Endothelial cell (in vitro differentiated cells): ENCODE measurements around the gene ASXL3. TPM values are rescaled to one million over a fixed set of nuclear protein-coding genes. Genes with fewer than 3 reads are reported as not detected.
A peak's percentile ranks its signal among the peaks of the same experiment; 100 is the strongest.

Experiments
- DNase-seq: peaks from one replicate; pipeline ENCODE4 v3.0.0; 2021; ENCODE audit warnings: low spot score
- H3K27ac Mint-ChIP-seq: one replicate; pipeline ENCODE4 v1.8.0; 2021; ENCODE audit warnings: mixed read lengths, inconsistent platforms; ENCODE audit not compliant: unreplicated experiment
- H3K27me3 Mint-ChIP-seq: one replicate; pipeline ENCODE4 v1.8.0; 2021; ENCODE audit warnings: mild to moderate bottlenecking, moderate library complexity, mixed read lengths, inconsistent platforms; ENCODE audit not compliant: unreplicated experiment
- H3K36me3 Mint-ChIP-seq: one replicate; pipeline ENCODE4 v1.8.0; 2021; ENCODE audit warnings: mild to moderate bottlenecking, low read depth, mixed read lengths, inconsistent platforms; ENCODE audit not compliant: unreplicated experiment
- H3K4me1 Mint-ChIP-seq: one replicate; pipeline ENCODE4 v1.8.0; 2021; ENCODE audit warnings: mild to moderate bottlenecking, mixed read lengths, inconsistent platforms; ENCODE audit not compliant: unreplicated experiment
- H3K4me3 Mint-ChIP-seq: one replicate; pipeline ENCODE4 v1.8.0; 2021; ENCODE audit warnings: mild to moderate bottlenecking, mixed read lengths, inconsistent platforms; ENCODE audit not compliant: unreplicated experiment
- H3K9me3 Mint-ChIP-seq: one replicate; pipeline ENCODE4 v1.8.0; 2021; ENCODE audit warnings: mixed read lengths, inconsistent platforms; ENCODE audit not compliant: unreplicated experiment
- total RNA-seq: library from RNA; stranded (reverse); fragmentation: NEBNext Ultra II Directional; extraction: Animal tissue kit (Norgen Biotek cat#: 25700); gene quantifications from one replicate; pipeline ENCODE4 v1.2.1, GENCODE V29; 2021; ENCODE audit not compliant: unreplicated experiment
- TF ChIP-seq, protein P1 (sequence below): fragments of 200-600 bp; sonication (generic); IDR thresholded peaks from one replicate; pipeline ENCODE4 v1.5.0; 2021; ENCODE audit warnings: antibody characterized with exemption; ENCODE audit not compliant: unreplicated experiment

The ASXL3 gene
- total RNA-seq, 1 donor from 2014 or later, result 7.2 TPM

- H3K36me3 Mint-ChIP-seq, result no peaks in the 10 kb centered on the region
- no peak overlapping the region for H3K27ac Mint-ChIP-seq
- DNase-seq, result no peak
- TF ChIP-seq, protein P1, sequence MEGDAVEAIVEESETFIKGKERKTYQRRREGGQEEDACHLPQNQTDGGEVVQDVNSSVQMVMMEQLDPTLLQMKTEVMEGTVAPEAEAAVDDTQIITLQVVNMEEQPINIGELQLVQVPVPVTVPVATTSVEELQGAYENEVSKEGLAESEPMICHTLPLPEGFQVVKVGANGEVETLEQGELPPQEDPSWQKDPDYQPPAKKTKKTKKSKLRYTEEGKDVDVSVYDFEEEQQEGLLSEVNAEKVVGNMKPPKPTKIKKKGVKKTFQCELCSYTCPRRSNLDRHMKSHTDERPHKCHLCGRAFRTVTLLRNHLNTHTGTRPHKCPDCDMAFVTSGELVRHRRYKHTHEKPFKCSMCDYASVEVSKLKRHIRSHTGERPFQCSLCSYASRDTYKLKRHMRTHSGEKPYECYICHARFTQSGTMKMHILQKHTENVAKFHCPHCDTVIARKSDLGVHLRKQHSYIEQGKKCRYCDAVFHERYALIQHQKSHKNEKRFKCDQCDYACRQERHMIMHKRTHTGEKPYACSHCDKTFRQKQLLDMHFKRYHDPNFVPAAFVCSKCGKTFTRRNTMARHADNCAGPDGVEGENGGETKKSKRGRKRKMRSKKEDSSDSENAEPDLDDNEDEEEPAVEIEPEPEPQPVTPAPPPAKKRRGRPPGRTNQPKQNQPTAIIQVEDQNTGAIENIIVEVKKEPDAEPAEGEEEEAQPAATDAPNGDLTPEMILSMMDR, result no peak
- H3K4me3 Mint-ChIP-seq, result no peak overlapping the region
- no peaks in the 10 kb centered on the region for H3K9me3 Mint-ChIP-seq
- no peaks in the 10 kb centered on the region for H3K4me1 Mint-ChIP-seq
- no peaks in the 10 kb centered on the region for H3K27me3 Mint-ChIP-seq
Measured at GRCh38 chr18:33733376-33733775, 155.4 kb downstream of the ASXL3 start.

DNA sequence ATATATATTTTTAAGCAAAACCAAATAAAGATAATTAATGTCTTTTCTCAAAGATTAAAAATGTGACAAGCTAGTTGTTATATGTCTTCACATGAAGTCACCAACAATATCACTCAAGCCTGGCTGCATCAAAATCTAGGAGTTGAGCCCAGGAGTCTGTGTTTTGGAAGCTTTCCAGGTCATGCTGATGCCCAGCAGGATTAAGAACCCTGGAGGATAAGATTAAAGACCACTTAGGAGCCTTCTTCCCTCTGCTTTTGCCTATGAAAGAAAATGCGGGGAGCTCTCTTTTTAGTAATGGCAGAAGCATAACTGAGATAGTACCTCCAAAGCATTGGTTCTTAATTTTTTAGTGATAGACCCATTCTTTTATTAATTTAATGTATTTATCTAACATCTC is 157.4 kb downstream of the ASXL3 start:
- H3K27me3 Mint-ChIP-seq, result no peaks in the 10 kb centered on the region
- H3K4me1 Mint-ChIP-seq, result no peaks in the 10 kb centered on the region
- H3K4me3 Mint-ChIP-seq, result no peak overlapping the region
- H3K36me3 Mint-ChIP-seq, result no peaks in the 10 kb centered on the region
- TF ChIP-seq, protein P1, result no peak
- no peaks in the 10 kb centered on the region for H3K9me3 Mint-ChIP-seq
- DNase-seq, result no peak
- no peak overlapping the region for H3K27ac Mint-ChIP-seq

GRCh38 chr18:33741760-33742159 is 163.7 kb downstream of the ASXL3 start:
- H3K36me3 Mint-ChIP-seq, result no peaks in the 10 kb centered on the region
- no peak overlapping the region for H3K27ac Mint-ChIP-seq
- H3K4me1 Mint-ChIP-seq, result no peaks in the 10 kb centered on the region
- no peaks in the 10 kb centered on the region for H3K27me3 Mint-ChIP-seq
- no peaks in the 10 kb centered on the region for H3K9me3 Mint-ChIP-seq
- no peak overlapping the region for H3K4me3 Mint-ChIP-seq
- no peak for DNase-seq
- TF ChIP-seq, protein P1, result no peak

- TF ChIP-seq, protein P1, result peak; percentile 58
- Mint-ChIP-seq H3K27me3 (no peaks in the 10 kb centered on the region), H3K27ac (no peak overlapping the region), H3K9me3 (no peaks in the 10 kb centered on the region), H3K4me3 (no peak overlapping the region), H3K36me3 (no peaks in the 10 kb centered on the region), H3K4me1 (no peaks in the 10 kb centered on the region)
- peak; percentile 9 for DNase-seq
Measured at GRCh38 chr18:33744032-33744697, 166.1 kb downstream of the ASXL3 start.

DNA sequence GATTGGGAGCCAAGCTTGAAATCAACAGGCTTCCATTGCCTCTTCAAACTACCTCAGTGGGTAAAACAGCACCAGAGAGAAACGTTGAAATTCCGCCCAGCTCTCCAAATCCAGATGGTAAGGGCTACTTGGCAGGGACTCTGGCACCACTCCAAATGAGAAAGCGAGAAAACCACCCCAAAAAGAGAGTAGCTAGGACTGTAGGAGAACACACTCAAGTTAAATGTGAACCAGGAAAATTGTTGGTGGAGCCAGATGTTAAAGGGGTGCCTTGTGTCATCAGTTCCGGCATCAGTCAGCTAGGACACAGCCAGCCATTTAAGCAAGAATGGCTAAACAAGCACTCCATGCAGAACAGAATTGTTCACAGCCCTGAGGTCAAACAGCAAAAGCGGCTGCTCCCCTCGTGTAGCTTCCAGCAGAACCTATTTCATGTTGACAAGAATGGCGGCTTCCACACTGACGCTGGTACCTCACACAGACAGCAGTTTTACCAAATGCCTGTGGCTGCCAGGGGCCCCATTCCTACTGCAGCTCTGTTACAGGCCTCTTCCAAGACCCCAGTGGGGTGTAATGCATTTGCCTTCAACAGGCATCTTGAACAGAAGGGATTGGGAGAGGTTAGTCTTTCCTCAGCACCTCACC is 167.3 kb downstream of the ASXL3 start:
- DNase-seq, result no peak
- no peaks in the 10 kb centered on the region for H3K27me3 Mint-ChIP-seq
- H3K9me3 Mint-ChIP-seq, result no peaks in the 10 kb centered on the region
- H3K27ac Mint-ChIP-seq, result no peak overlapping the region
- no peak overlapping the region for H3K4me3 Mint-ChIP-seq
- H3K4me1 Mint-ChIP-seq, result peaks cover 4% of the 10 kb centered on the region
- H3K36me3 Mint-ChIP-seq, result no peaks in the 10 kb centered on the region
- TF ChIP-seq, protein P1, result no peak
